BLaER1 (cell line): ENCODE measurements around the gene USP47.

ENCODE experiments used
- H3K27ac ChIP-seq: shearing (Covaris generic); formaldehyde crosslinking; 2 replicates; pipeline ENCODE4 v1.8.1; 2022
- H3K27me3 ChIP-seq: shearing (Covaris generic); formaldehyde crosslinking; 2 replicates; pipeline ENCODE4 v1.8.1; 2022
- H3K36me3 ChIP-seq: shearing (Covaris generic); formaldehyde crosslinking; 2 replicates; pipeline ENCODE4 v1.8.1; 2022
- H3K4me1 ChIP-seq: shearing (Covaris generic); formaldehyde crosslinking; 2 replicates; pipeline ENCODE4 v1.8.1; 2022
- H3K4me2 ChIP-seq: shearing (Covaris generic); formaldehyde crosslinking; 2 replicates; pipeline ENCODE4 v1.8.1; 2022
- H3K4me3 ChIP-seq: shearing (Covaris generic); formaldehyde crosslinking; 2 replicates; pipeline ENCODE4 v1.8.1; 2022
- H3K9ac ChIP-seq: shearing (Covaris generic); formaldehyde crosslinking; 2 replicates; pipeline ENCODE4 v1.8.1; 2022
- H3K9me3 ChIP-seq: shearing (Covaris generic); formaldehyde crosslinking; 2 replicates; pipeline ENCODE4 v1.8.1; 2022
- H4K20me1 ChIP-seq: shearing (Covaris generic); formaldehyde crosslinking; 2 replicates; pipeline ENCODE4 v1.8.1; 2022
- Cebpa-rat ChIP-seq: shearing (Covaris generic); IDR thresholded peaks from 2 replicates; pipeline ENCODE4 v1.8.1; 2022

The USP47 gene

GRCh38 chr11:11860103-11860979 is 18.6 kb downstream of the USP47 start:
- H3K36me3 ChIP-seq, result peaks cover 20% of the 10 kb centered on the region; the same call in 1 of the 2 replicates
- no peak overlapping the region for H3K27ac ChIP-seq
- no peaks in the 10 kb centered on the region for H3K27me3 ChIP-seq
- TF ChIP-seq Cebpa-rat, result no peak
- peak overlapping the region; percentile 35 for H3K4me2 ChIP-seq
- no peak overlapping the region for H3K9ac ChIP-seq
- H3K4me3 ChIP-seq, result no peak overlapping the region
- peaks cover 67% of the 10 kb centered on the region for H4K20me1 ChIP-seq
- H3K9me3 ChIP-seq, result peaks cover 34% of the 10 kb centered on the region
- peaks cover 26% of the 10 kb centered on the region for H3K4me1 ChIP-seq

GRCh38 chr11:11862999-11863398 is 21.2 kb downstream of the USP47 start:
- H3K27me3 ChIP-seq, result no peaks in the 10 kb centered on the region
- H4K20me1 ChIP-seq, result peaks cover 44% of the 10 kb centered on the region
- TF ChIP-seq Cebpa-rat, result no peak
- no peak overlapping the region for H3K4me3 ChIP-seq
- H3K9ac ChIP-seq, result no peak overlapping the region
- H3K36me3 ChIP-seq, result peaks cover 31% of the 10 kb centered on the region
- H3K27ac ChIP-seq, result no peak overlapping the region
- H3K4me1 ChIP-seq, result peaks cover 9% of the 10 kb centered on the region; the same call in 1 of the 2 replicates
- H3K9me3 ChIP-seq, result peaks cover 52% of the 10 kb centered on the region
- H3K4me2 ChIP-seq, result no peak overlapping the region

GRCh38 chr11:11864332-11864731 is 22.6 kb downstream of the USP47 start:
- peaks cover 43% of the 10 kb centered on the region for H3K9me3 ChIP-seq
- H3K4me3 ChIP-seq, result no peak overlapping the region
- TF ChIP-seq Cebpa-rat, result no peak
- peaks cover 25% of the 10 kb centered on the region for H3K36me3 ChIP-seq
- H3K4me2 ChIP-seq, result no peak overlapping the region
- no peaks in the 10 kb centered on the region for H3K27me3 ChIP-seq
- H3K9ac ChIP-seq, result no peak overlapping the region
- peaks cover 11% of the 10 kb centered on the region; the same call in 1 of the 2 replicates for H3K4me1 ChIP-seq
- peaks cover 38% of the 10 kb centered on the region for H4K20me1 ChIP-seq
- H3K27ac ChIP-seq, result no peak overlapping the region

- peaks cover 15% of the 10 kb centered on the region for H3K4me1 ChIP-seq
- H3K9me3 ChIP-seq, result peaks cover 43% of the 10 kb centered on the region
- peaks cover 21% of the 10 kb centered on the region for H3K36me3 ChIP-seq
- H4K20me1 ChIP-seq, result peaks cover 40% of the 10 kb centered on the region
- H3K9ac ChIP-seq, result no peak overlapping the region
- H3K4me2 ChIP-seq, result no peak overlapping the region
- no peak overlapping the region for H3K4me3 ChIP-seq
- no peak overlapping the region for H3K27ac ChIP-seq
- no peak for TF ChIP-seq Cebpa-rat
- no peaks in the 10 kb centered on the region for H3K27me3 ChIP-seq
These were observed 23.0 kb downstream of the USP47 start for GRCh38 chr11:11864803-11865202.

GRCh38 chr11:11865449-11865848 is 23.7 kb downstream of the USP47 start:
- Histone ChIP-seq H3K36me3 (peaks cover 20% of the 10 kb centered on the region), H3K4me3 (no peak overlapping the region), H3K4me1 (peaks cover 16% of the 10 kb centered on the region), H3K27me3 (no peaks in the 10 kb centered on the region), H3K9me3 (peaks cover 40% of the 10 kb centered on the region), H3K9ac (no peak overlapping the region), H3K27ac (no peak overlapping the region), H3K4me2 (peak overlapping the region; percentile 12; the same call in 1 of the 2 replicates), H4K20me1 (peaks cover 44% of the 10 kb centered on the region)
- TF ChIP-seq Cebpa-rat, result no peak

- TF ChIP-seq Cebpa-rat, result no peak
- H3K9ac ChIP-seq, result no peak overlapping the region
- no peak overlapping the region for H3K4me2 ChIP-seq
- no peak overlapping the region for H3K27ac ChIP-seq
- H3K4me3 ChIP-seq, result no peak overlapping the region
- H3K27me3 ChIP-seq, result no peaks in the 10 kb centered on the region
- peaks cover 44% of the 10 kb centered on the region for H4K20me1 ChIP-seq
- peaks cover 19% of the 10 kb centered on the region for H3K4me1 ChIP-seq
- H3K36me3 ChIP-seq, result peaks cover 22% of the 10 kb centered on the region
- peaks cover 40% of the 10 kb centered on the region for H3K9me3 ChIP-seq
These were observed 24.4 kb downstream of the USP47 start for GRCh38 chr11:11866203-11866602.

GRCh38 chr11:11867720-11868119 is 25.9 kb downstream of the USP47 start:
- Histone ChIP-seq H3K36me3 (peaks cover 28% of the 10 kb centered on the region), H3K9me3 (peaks cover 40% of the 10 kb centered on the region), H3K9ac (no peak overlapping the region), H3K27me3 (no peaks in the 10 kb centered on the region), H3K4me1 (peaks cover 27% of the 10 kb centered on the region), H3K4me3 (no peak overlapping the region), H4K20me1 (peaks cover 49% of the 10 kb centered on the region), H3K4me2 (no peak overlapping the region), H3K27ac (no peak overlapping the region)
- TF ChIP-seq Cebpa-rat, result no peak

GRCh38 chr11:11871991-11872401 is 30.2 kb downstream of the USP47 start:
- Histone ChIP-seq H3K36me3 (peaks cover 39% of the 10 kb centered on the region), H3K27me3 (no peaks in the 10 kb centered on the region), H3K9me3 (peaks cover 34% of the 10 kb centered on the region), H3K4me2 (no peak overlapping the region), H3K9ac (no peak overlapping the region), H3K27ac (no peak overlapping the region), H3K4me1 (peaks cover 27% of the 10 kb centered on the region), H4K20me1 (peaks cover 75% of the 10 kb centered on the region), H3K4me3 (no peak overlapping the region)
- TF ChIP-seq Cebpa-rat, result no peak

GRCh38 chr11:11876458-11876857 is 34.7 kb downstream of the USP47 start:
- peaks cover 33% of the 10 kb centered on the region for H3K36me3 ChIP-seq

GRCh38 chr11:11880179-11880578 is 38.4 kb downstream of the USP47 start:
- TF ChIP-seq Cebpa-rat, result no peak
- H3K9me3 ChIP-seq, result peaks cover 12% of the 10 kb centered on the region
- H4K20me1 ChIP-seq, result peaks cover 67% of the 10 kb centered on the region
- H3K4me2 ChIP-seq, result no peak overlapping the region
- H3K27ac ChIP-seq, result no peak overlapping the region
- H3K36me3 ChIP-seq, result peaks cover 55% of the 10 kb centered on the region
- no peaks in the 10 kb centered on the region for H3K4me1 ChIP-seq
- H3K9ac ChIP-seq, result no peak overlapping the region
- H3K4me3 ChIP-seq, result no peak overlapping the region
- H3K27me3 ChIP-seq, result no peaks in the 10 kb centered on the region

More at GRCh38 chr11:11876458-11876857, 34.7 kb downstream of the USP47 start:
- Histone ChIP-seq H4K20me1 (peaks cover 93% of the 10 kb centered on the region), H3K27me3 (no peaks in the 10 kb centered on the region), H3K27ac (no peak overlapping the region), H3K4me1 (peaks cover 7% of the 10 kb centered on the region; the same call in 1 of the 2 replicates), H3K9me3 (peaks cover 18% of the 10 kb centered on the region), H3K4me3 (no peak overlapping the region), H3K4me2 (no peak overlapping the region), H3K9ac (no peak overlapping the region)
- TF ChIP-seq Cebpa-rat, result no peak
